HG03159 (cell line): Measurements from ENCODE around the gene MYO1E.
A peak's percentile ranks its signal among the peaks of the same experiment; 100 is the strongest.

Experiments used
- ATAC-seq: cut with Tn5 transposase; IDR thresholded peaks from one replicate; pipeline ENCODE4 v1.9.1; 2021; ENCODE audit warnings: mild to moderate bottlenecking, moderate library complexity; ENCODE audit not compliant: unreplicated experiment

The MYO1E gene

GRCh38 chr15:59271595-59272201, 101.0 kb downstream of the MYO1E start:
- ATAC-seq = no peak

GRCh38 chr15:59268852-59269407, 103.7 kb downstream of the MYO1E start:
- ATAC-seq = no peak

- no peak for ATAC-seq
These were observed 104.4 kb downstream of the MYO1E start for GRCh38 chr15:59268168-59268851.

- no peak for ATAC-seq
These were observed 106.6 kb downstream of the MYO1E start for GRCh38 chr15:59266028-59266427.

- ATAC-seq = no peak
These were observed 110.4 kb downstream of the MYO1E start for GRCh38 chr15:59262316-59262715.

- ATAC-seq = no peak
These were observed 112.6 kb downstream of the MYO1E start for GRCh38 chr15:59260090-59260489.

GRCh38 chr15:59259137-59259943, 113.3 kb downstream of the MYO1E start:
- no peak for ATAC-seq

- ATAC-seq = no peak
These were observed 114.4 kb downstream of the MYO1E start for GRCh38 chr15:59258317-59258716.

- no peak for ATAC-seq
These were observed 115.5 kb downstream of the MYO1E start for GRCh38 chr15:59257140-59257539.

GRCh38 chr15:59256482-59256881, 116.2 kb downstream of the MYO1E start:
- ATAC-seq = no peak

- ATAC-seq = no peak
These were observed 116.9 kb downstream of the MYO1E start for GRCh38 chr15:59255680-59256336.

GRCh38 chr15:59252137-59252536, 120.5 kb downstream of the MYO1E start:
- ATAC-seq = no peak

GRCh38 chr15:59251001-59251845, 121.4 kb downstream of the MYO1E start:
- ATAC-seq = peak; percentile 48

- ATAC-seq = no peak
These were observed 122.4 kb downstream of the MYO1E start for GRCh38 chr15:59250249-59250648.

GRCh38 chr15:59249816-59250215, 122.9 kb downstream of the MYO1E start:
- no peak for ATAC-seq

GRCh38 chr15:59247364-59247763, 125.3 kb downstream of the MYO1E start:
- no peak for ATAC-seq

GRCh38 chr15:59245559-59245958, 127.1 kb downstream of the MYO1E start:
- no peak for ATAC-seq

GRCh38 chr15:59244337-59244736, 128.3 kb downstream of the MYO1E start:
- ATAC-seq = peak; percentile 86

GRCh38 chr15:59243622-59244021, 129.0 kb downstream of the MYO1E start:
- no peak for ATAC-seq

- ATAC-seq = no peak
These were observed 130.0 kb downstream of the MYO1E start for GRCh38 chr15:59242649-59243048.
